Thyroid gland (tissue), 4 donors: ENCODE data around the gene TCF7L2.

Experiments used
- CTCF ChIP-seq, 6 experiments: fragments of 200-600 bp in 3 of 6; fragments of 450-650 bp in 3 of 6; sonication (generic) in 3 of 6; IDR thresholded peaks; one replicate each; pipeline ENCODE4 v1.5.1; 2016 to 2019; ENCODE audit warnings: antibody characterized with exemption in 6 of 6, mild to moderate bottlenecking in 2 of 6, inconsistent platforms in 1 of 6, moderate library complexity in 1 of 6
- POLR2A ChIP-seq, 2 donors: fragments of 450-650 bp; IDR thresholded peaks; one replicate each; pipeline ENCODE4 v1.6.1; 2017; ENCODE audit warnings: antibody characterized with exemption in 2 of 2, mild to moderate bottlenecking in 2 of 2, moderate library complexity in 1 of 2

- TF ChIP-seq CTCF (IDR thresholded peaks at IDR 0.05) (no peak), POLR2A (IDR thresholded peaks at IDR 0.05) (no peak)
Measured at GRCh38 chr10:113180401-113181154, 230.5 kb downstream of the TCF7L2 start.
